WTC11 (cell line): ENCODE results near the gene WDR45. TPM values are rescaled to one million over a fixed set of nuclear protein-coding genes. Genes with fewer than 3 reads are reported as not detected.
A peak's percentile ranks its signal among the peaks of the same experiment; 100 is the strongest.

Experiments used
- ATAC-seq: fragments of 200-7000 bp; cut with Tn5 transposase; 2 replicates; pipeline ENCODE4 v1.10.0; 2021; ENCODE audit warnings: mild to moderate bottlenecking, moderate library complexity
- CTCF ChIA-PET: fragments of 300-600 bp; sonication (Branson Sonifier 250); formaldehyde crosslinking; loops from one replicate; lab custom pipeline; 2021; ENCODE audit warnings: antibody characterized with exemption; lab: Charles Lee
- POLR2A ChIA-PET: fragments of 350-600 bp; sonication (Branson Sonifier 250); formaldehyde crosslinking; loops from one replicate; lab custom pipeline; 2021; ENCODE audit warnings: antibody characterized with exemption; lab: Charles Lee
- DNase-seq: peaks from one replicate; pipeline ENCODE4 v3.0.0; 2021; ENCODE audit warnings: low spot score
- H3K27ac Mint-ChIP-seq: 2 replicates; pipeline ENCODE4 v1.8.0; 2021; ENCODE audit warnings: mixed read lengths
- H3K27me3 Mint-ChIP-seq: 2 replicates; pipeline ENCODE4 v1.8.0; 2021; ENCODE audit warnings: low read depth, mild to moderate bottlenecking, moderate library complexity, mixed read lengths
- H3K36me3 Mint-ChIP-seq: 2 replicates; pipeline ENCODE4 v1.8.0; 2021; ENCODE audit warnings: mixed read lengths
- H3K4me1 Mint-ChIP-seq: 2 replicates; pipeline ENCODE4 v1.8.0; 2022; ENCODE audit warnings: mixed read lengths
- H3K4me3 Mint-ChIP-seq: 2 replicates; pipeline ENCODE4 v1.8.0; 2021; ENCODE audit warnings: mild to moderate bottlenecking, moderate library complexity, mixed read lengths
- H3K9me3 Mint-ChIP-seq: 2 replicates; pipeline ENCODE4 v1.8.0; 2021; ENCODE audit warnings: mixed read lengths
- AFF4 ChIP-seq: sonication (generic); formaldehyde crosslinking; IDR thresholded peaks from 2 replicates; pipeline ENCODE4 v1.8.1; 2023; ENCODE audit warnings: mild to moderate bottlenecking, missing genetic modification reagents, borderline replicate concordance
- ATF1 ChIP-seq: sonication (generic); formaldehyde crosslinking; IDR thresholded peaks from 2 replicates; pipeline ENCODE4 v1.8.1; 2023; ENCODE audit warnings: mild to moderate bottlenecking, moderate library complexity, missing genetic modification reagents
- ATF2 ChIP-seq: sonication (generic); formaldehyde crosslinking; IDR thresholded peaks from 2 replicates; pipeline ENCODE4 v1.8.1; 2022; ENCODE audit warnings: low read depth, missing genetic modification reagents, borderline replicate concordance
- ATF3 ChIP-seq: sonication (generic); formaldehyde crosslinking; conservative IDR thresholded peaks from 2 replicates; pipeline ENCODE4 v1.8.1; 2022; ENCODE audit warnings: mild to moderate bottlenecking, missing genetic modification reagents
- CREB1 ChIP-seq: sonication (generic); formaldehyde crosslinking; IDR thresholded peaks from 2 replicates; pipeline ENCODE4 v1.8.0; 2023; ENCODE audit warnings: mild to moderate bottlenecking, missing genetic modification reagents
- CREM ChIP-seq: sonication (generic); formaldehyde crosslinking; IDR thresholded peaks from 2 replicates; pipeline ENCODE4 v1.8.1; 2022; ENCODE audit warnings: mild to moderate bottlenecking, missing genetic modification reagents, moderate library complexity
- ESRRA ChIP-seq: sonication (generic); formaldehyde crosslinking; IDR thresholded peaks from 2 replicates; pipeline ENCODE4 v1.8.1; 2022; ENCODE audit warnings: mild to moderate bottlenecking, missing genetic modification reagents, borderline replicate concordance
- ETV6 ChIP-seq: sonication (generic); formaldehyde crosslinking; IDR thresholded peaks from 2 replicates; pipeline ENCODE4 v1.8.1; 2022; ENCODE audit warnings: mild to moderate bottlenecking, missing genetic modification reagents
- FOXJ3 ChIP-seq: sonication (generic); formaldehyde crosslinking; IDR thresholded peaks from 2 replicates; pipeline ENCODE4 v1.9.0; 2021; ENCODE audit warnings: missing genetic modification reagents, mild to moderate bottlenecking, borderline replicate concordance
- HMGA2 ChIP-seq: fragments of 250-450 bp; sonication (Bioruptor Pico); IDR thresholded peaks from 2 replicates; pipeline ENCODE4 v1.4.0; 2021; ENCODE audit warnings: mild to moderate bottlenecking, moderate library complexity
- KAT7 ChIP-seq: sonication (generic); formaldehyde crosslinking; IDR thresholded peaks from 2 replicates; pipeline ENCODE4 v1.8.1; 2023; ENCODE audit warnings: missing genetic modification reagents, mild to moderate bottlenecking, borderline replicate concordance
- MAX ChIP-seq: sonication (generic); formaldehyde crosslinking; IDR thresholded peaks from 2 replicates; pipeline ENCODE4 v1.8.0; 2022; ENCODE audit warnings: mild to moderate bottlenecking, missing genetic modification reagents
- MYBL2 ChIP-seq: sonication (generic); formaldehyde crosslinking; IDR thresholded peaks from 2 replicates; pipeline ENCODE4 v1.8.1; 2023; ENCODE audit warnings: mild to moderate bottlenecking, moderate library complexity, missing genetic modification reagents
- NFE2L1 ChIP-seq: sonication (generic); formaldehyde crosslinking; IDR thresholded peaks from 2 replicates; pipeline ENCODE4 v1.8.1; 2023; ENCODE audit warnings: missing genetic modification reagents
- PRRX2 ChIP-seq: fragments of 250-450 bp; sonication (Bioruptor Pico); IDR thresholded peaks from 2 replicates; pipeline ENCODE4 v1.8.0; 2021; ENCODE audit warnings: mild to moderate bottlenecking
- RELA ChIP-seq: sonication (generic); formaldehyde crosslinking; IDR thresholded peaks from 2 replicates; pipeline ENCODE4 v1.8.1; 2022; ENCODE audit warnings: missing genetic modification reagents, mild to moderate bottlenecking, borderline replicate concordance
- SMAD3 ChIP-seq: sonication (generic); formaldehyde crosslinking; IDR thresholded peaks from 2 replicates; pipeline ENCODE4 v1.8.0; 2022; ENCODE audit warnings: missing genetic modification reagents, mild to moderate bottlenecking, borderline replicate concordance
- SOX15 ChIP-seq: fragments of 250-450 bp; sonication (Bioruptor Pico); IDR thresholded peaks from 2 replicates; pipeline ENCODE4 v1.9.0; 2021; ENCODE audit warnings: mild to moderate bottlenecking
- TCF7 ChIP-seq: sonication (generic); formaldehyde crosslinking; IDR thresholded peaks from 2 replicates; pipeline ENCODE4 v1.8.0; 2022; ENCODE audit warnings: mild to moderate bottlenecking, low read depth, missing genetic modification reagents, moderate library complexity
- TEAD4 ChIP-seq: sonication (generic); formaldehyde crosslinking; IDR thresholded peaks from 2 replicates; pipeline ENCODE4 v1.8.0; 2022; ENCODE audit warnings: mild to moderate bottlenecking, missing genetic modification reagents
- TP53 ChIP-seq: sonication (generic); formaldehyde crosslinking; IDR thresholded peaks from 2 replicates; pipeline ENCODE4 v1.8.1; 2023; ENCODE audit warnings: mild to moderate bottlenecking, missing genetic modification reagents
- ZBTB21 ChIP-seq: sonication (generic); formaldehyde crosslinking; IDR thresholded peaks from 2 replicates; pipeline ENCODE4 v1.8.1; 2023; ENCODE audit warnings: mild to moderate bottlenecking, missing genetic modification reagents, borderline replicate concordance
- ZNF121 ChIP-seq: sonication (generic); formaldehyde crosslinking; IDR thresholded peaks from 2 replicates; pipeline ENCODE4 v1.8.0; 2023; ENCODE audit warnings: missing genetic modification reagents
- ZNF219 ChIP-seq: sonication (generic); formaldehyde crosslinking; IDR thresholded peaks from 2 replicates; pipeline ENCODE4 v1.8.0; 2023; ENCODE audit warnings: missing genetic modification reagents, mild to moderate bottlenecking, borderline replicate concordance
- ZNF317 ChIP-seq: sonication (generic); formaldehyde crosslinking; IDR thresholded peaks from 2 replicates; pipeline ENCODE4 v1.8.1; 2023; ENCODE audit warnings: low read depth, mild to moderate bottlenecking, moderate library complexity, missing genetic modification reagents, borderline replicate concordance
- ZNF423 ChIP-seq: fragments of 250-450 bp; sonication (Bioruptor Pico); IDR thresholded peaks from 2 replicates; pipeline ENCODE4 v2.1.2; 2022; ENCODE audit warnings: mild to moderate bottlenecking, moderate library complexity
- ZSCAN18 ChIP-seq: fragments of 250-450 bp; sonication (Bioruptor Pico); IDR thresholded peaks from 2 replicates; pipeline ENCODE4 v2.1.2; 2022; ENCODE audit warnings: mild to moderate bottlenecking, moderate library complexity
- total RNA-seq: library from RNA; stranded (reverse); gene quantifications from 3 replicates; pipeline ENCODE4 v1.2.3, GENCODE V29; 2021

The WDR45 gene
- total RNA-seq, 1 experiment from 2014 or later: 23.9 TPM

GRCh38 chrX:49058794-49059193 is 20.9 kb downstream of the WDR45 start, which contains the start of gene CCDC120 (continued):
- TF ChIP-seq AFF4 (CRISPR knock-in tag) (no peak), ZNF121 (CRISPR knock-in tag) (no peak), ZNF317 (CRISPR knock-in tag) (no peak), MAX (CRISPR knock-in tag) (no peak), ZSCAN18 (no peak), ZNF423 (no peak), ATF1 (no peak), NFE2L1 (CRISPR knock-in tag) (no peak), FOXJ3 (no peak)

- no peaks in the 10 kb centered on the region for H3K36me3 Mint-ChIP-seq
Measured at GRCh38 chrX:49054073-49054762, 25.5 kb downstream of the WDR45 start.

GRCh38 chrX:49053223-49054072 is 26.2 kb downstream of the WDR45 start:
- DNase-seq: peak; percentile 78
- ChIA-PET POLR2A (interaction anchor here (0.6 to 1.0 kb wide), 2 partner anchors 14 to 51 kb away, joined by 4 to 10 read pairs; no protein-coding TSS in a partner anchor), CTCF (interaction anchor here (0.6 to 1.0 kb wide), 4 partner anchors 9 to 212 kb away, joined by 3 to 4 read pairs (median 4); partner anchors contain the start of gene KCND1)
- ATAC-seq: peak; percentile 82
- Mint-ChIP-seq H3K4me3 (peak overlapping the region; percentile 82), H3K4me1 (peaks cover 21% of the 10 kb centered on the region), H3K27me3 (no peaks in the 10 kb centered on the region; the same call in 1 of the 2 replicates), H3K36me3 (no peaks in the 10 kb centered on the region), H3K9me3 (no peaks in the 10 kb centered on the region), H3K27ac (peak overlapping the region; percentile 64)
- TF ChIP-seq ATF3 (CRISPR knock-in tag) (no peak), ZNF423 (no peak), SMAD3 (CRISPR knock-in tag) (no peak), MYBL2 (no peak), ATF2 (CRISPR knock-in tag) (no peak), FOXJ3 (no peak), ESRRA (CRISPR knock-in tag) (no peak), TEAD4 (CRISPR knock-in tag) (no peak), RELA (CRISPR knock-in tag) (no peak), KAT7 (no peak), ETV6 (CRISPR knock-in tag) (no peak), TP53 (CRISPR knock-in tag) (no peak), ZNF219 (CRISPR knock-in tag) (no peak), ZBTB21 (no peak), ATF1 (no peak), HMGA2 (CRISPR knock-in tag) (no peak), TCF7 (CRISPR knock-in tag) (no peak)

More at GRCh38 chrX:49054073-49054762, 25.5 kb downstream of the WDR45 start:
- Mint-ChIP-seq H3K27me3 (no peaks in the 10 kb centered on the region; the same call in 1 of the 2 replicates), H3K4me1 (peaks cover 21% of the 10 kb centered on the region), H3K27ac (peak overlapping the region; percentile 64), H3K4me3 (peak overlapping the region; percentile 82), H3K9me3 (no peaks in the 10 kb centered on the region)
- TF ChIP-seq PRRX2 (CRISPR knock-in tag): no peak
- TF ChIP-seq RELA (CRISPR knock-in tag): no peak
- TF ChIP-seq CREB1 (CRISPR knock-in tag): no peak
- no peak for TF ChIP-seq CREM
- no peak for TF ChIP-seq SOX15 (CRISPR knock-in tag)
- CTCF ChIA-PET: no interaction called here
- POLR2A ChIA-PET: no interaction called here
- ATAC-seq (no peak), DNase-seq (no peak)
